Neural crest cell (in vitro differentiated cells): ENCODE results near the gene AMDHD1. TPM values are rescaled to one million over a fixed set of nuclear protein-coding genes. Genes with fewer than 3 reads are reported as not detected.

Experiments
- DNase-seq: peaks from one replicate; pipeline ENCODE4 v3.0.0; 2021; ENCODE audit warnings: low read depth, mixed read lengths, low spot score
- H3K27ac Mint-ChIP-seq: one replicate; pipeline ENCODE4 v1.8.0; 2021; ENCODE audit warnings: mild to moderate bottlenecking, mixed read lengths; ENCODE audit not compliant: unreplicated experiment
- H3K27me3 Mint-ChIP-seq: 2 replicates; pipeline ENCODE4 v1.8.0; 2021; ENCODE audit warnings: low read depth, mild to moderate bottlenecking, mixed read lengths
- H3K36me3 Mint-ChIP-seq: 2 replicates; pipeline ENCODE4 v1.8.0; 2021; ENCODE audit warnings: low read depth, mild to moderate bottlenecking, mixed read lengths
- H3K4me1 Mint-ChIP-seq: 2 replicates; pipeline ENCODE4 v1.8.0; 2021; ENCODE audit warnings: mixed read lengths
- H3K4me3 Mint-ChIP-seq: one replicate; pipeline ENCODE4 v1.8.0; 2021; ENCODE audit warnings: mild to moderate bottlenecking, mixed read lengths
- H3K9me3 Mint-ChIP-seq: 2 replicates; pipeline ENCODE4 v1.8.0; 2021; ENCODE audit warnings: mixed read lengths
- CTCF ChIP-seq: fragments of 200-600 bp; sonication (generic); conservative IDR thresholded peaks from 2 replicates; pipeline ENCODE4 v1.5.0; 2021; ENCODE audit warnings: antibody characterized with exemption, mild to moderate bottlenecking
- total RNA-seq: library from RNA; stranded (reverse); gene quantifications from 2 replicates; pipeline ENCODE4 v1.2.1, GENCODE V29; 2021

Gene AMDHD1
- total RNA-seq, 1 donor from 2014 or later = 0.30 TPM

- Mint-ChIP-seq H3K36me3 (no peaks in the 10 kb centered on the region), H3K27me3 (no peaks in the 10 kb centered on the region), H3K4me3 (no peak overlapping the region), H3K9me3 (no peaks in the 10 kb centered on the region), H3K4me1 (no peaks in the 10 kb centered on the region), H3K27ac (no peak overlapping the region)
- DNase-seq = no peak
- no peak for TF ChIP-seq CTCF
These were observed 37.3 kb downstream of the AMDHD1 start for GRCh38 chr12:95980437-95980836.

- Mint-ChIP-seq H3K27me3 (no peaks in the 10 kb centered on the region), H3K27ac (no peak overlapping the region), H3K36me3 (no peaks in the 10 kb centered on the region), H3K4me3 (no peak overlapping the region), H3K9me3 (no peaks in the 10 kb centered on the region), H3K4me1 (peaks cover 6% of the 10 kb centered on the region)
- DNase-seq = no peak
- no peak for TF ChIP-seq CTCF
These were observed 39.5 kb downstream of the AMDHD1 start for GRCh38 chr12:95982602-95983001.

- peaks cover 4% of the 10 kb centered on the region for H3K27me3 Mint-ChIP-seq
- peaks cover 6% of the 10 kb centered on the region for H3K4me1 Mint-ChIP-seq
- DNase-seq = no peak
- no peaks in the 10 kb centered on the region for H3K36me3 Mint-ChIP-seq
- no peaks in the 10 kb centered on the region for H3K9me3 Mint-ChIP-seq
- H3K27ac Mint-ChIP-seq = no peak overlapping the region
- no peak for TF ChIP-seq CTCF
- H3K4me3 Mint-ChIP-seq = no peak overlapping the region
These were observed 41.6 kb downstream of the AMDHD1 start for GRCh38 chr12:95984682-95985081.

GRCh38 chr12:95986635-95987570 is 43.8 kb downstream of the AMDHD1 start:
- Mint-ChIP-seq H3K27me3 (peaks cover 7% of the 10 kb centered on the region), H3K36me3 (no peaks in the 10 kb centered on the region), H3K4me3 (no peak overlapping the region), H3K9me3 (no peaks in the 10 kb centered on the region), H3K27ac (no peak overlapping the region), H3K4me1 (peaks cover 6% of the 10 kb centered on the region)
- no peak for DNase-seq
- TF ChIP-seq CTCF = no peak

GRCh38 chr12:95988506-95989275 is 45.6 kb downstream of the AMDHD1 start:
- no peaks in the 10 kb centered on the region for H3K36me3 Mint-ChIP-seq
- no peaks in the 10 kb centered on the region for H3K9me3 Mint-ChIP-seq
- H3K27ac Mint-ChIP-seq = no peak overlapping the region
- no peak for TF ChIP-seq CTCF
- peaks cover 7% of the 10 kb centered on the region for H3K27me3 Mint-ChIP-seq
- peaks cover 6% of the 10 kb centered on the region for H3K4me1 Mint-ChIP-seq
- no peak for DNase-seq
- H3K4me3 Mint-ChIP-seq = no peak overlapping the region
